Measurements from ENCODE around the gene KLF6.

- TF ChIP-seq CTCF (IDR thresholded peaks at IDR 0.05; ENCODE audit: insufficient read depth, low read length, poor library complexity, severe bottlenecking) (no peak), EZH2phosphoT487 (conservative IDR thresholded peaks at IDR 0.05; ENCODE audit: low read length) (no peak)
Observed at GRCh38 chr10:3762309-3762708, 22.7 kb downstream of the KLF6 start.
